ENCODE measurements around the gene IER2. TPM values are rescaled to one million over a fixed set of nuclear protein-coding genes. Genes with fewer than 3 reads are reported as not detected.

Gene IER2
- total and polyA plus RNA-seq, 2 donors (not counting 1 experiment from before 2014, with no cell fraction given): 16.5 to 26.4 TPM

DNA sequence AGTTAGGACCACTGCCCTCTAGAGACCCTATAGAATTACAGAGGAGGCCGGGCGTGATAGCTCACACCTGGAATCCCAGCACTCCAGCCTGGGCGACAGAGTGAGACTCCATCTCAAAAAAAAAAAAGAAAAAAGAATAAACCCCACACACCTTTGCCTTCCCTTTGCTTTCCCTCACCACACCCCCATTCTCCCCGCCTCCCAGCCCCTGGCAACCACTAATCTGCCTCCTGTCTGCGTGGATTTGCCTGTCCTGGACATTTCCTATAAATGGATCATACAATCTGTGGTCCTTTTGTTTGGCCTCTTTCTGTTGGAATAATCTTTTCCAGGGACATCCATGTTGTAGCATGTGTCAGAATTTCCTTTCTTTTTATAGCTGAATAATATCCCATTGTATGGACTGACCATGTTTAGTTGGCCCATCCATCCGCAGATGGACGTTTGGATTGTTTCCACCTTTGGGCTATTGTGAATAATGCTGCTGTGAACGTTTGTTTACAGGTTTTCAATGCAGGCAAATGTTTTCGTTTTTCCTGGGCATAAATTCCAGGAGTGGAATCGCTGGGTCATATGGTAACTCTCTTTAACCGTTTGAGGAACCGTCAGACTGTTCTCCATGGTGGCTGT lies 16.9 kb upstream of the IER2 start:
- Histone ChIP-seq H3K27ac (ENCODE audit: insufficient read depth, low read length) (peak overlapping the region; percentile 6), H3K4me1 (ENCODE audit: control insufficient read depth, extremely low read depth, insufficient read depth, low read length) (no peaks in the 10 kb centered on the region), H3K79me2 (ENCODE audit: control insufficient read depth, insufficient read depth, low read length) (peaks cover 58% of the 10 kb centered on the region), H2AFZ (ENCODE audit: low read length) (no peak overlapping the region), H3K9me3 (ENCODE audit: control insufficient read depth, insufficient read depth, low read depth, low read length) (no peaks in the 10 kb centered on the region), H3K4me2 (ENCODE audit: extremely low read depth, insufficient read depth, low read length) (no peak overlapping the region), H3K4me3 (replicated peaks in 1 of 4; ENCODE audit: control extremely low read depth in 1 of 4, insufficient read depth in 1 of 4, low read depth in 3 of 4, low read length in 4 of 4) (no peak overlapping the region), H3K27me3 (ENCODE audit: control insufficient read depth, insufficient read depth, low read length) (no peaks in the 10 kb centered on the region), H3K36me3 (ENCODE audit: control insufficient read depth, insufficient read depth, low read length) (peaks cover 28% of the 10 kb centered on the region), H3K9ac (ENCODE audit: insufficient read depth, low read length) (no peak overlapping the region), H4K20me1 (ENCODE audit: control insufficient read depth, extremely low read depth, insufficient read depth, low read length) (no peaks in the 10 kb centered on the region)
- no peak for DNase-seq (ENCODE audit: low read depth in 2 of 2)
- TF ChIP-seq, protein P1, sequence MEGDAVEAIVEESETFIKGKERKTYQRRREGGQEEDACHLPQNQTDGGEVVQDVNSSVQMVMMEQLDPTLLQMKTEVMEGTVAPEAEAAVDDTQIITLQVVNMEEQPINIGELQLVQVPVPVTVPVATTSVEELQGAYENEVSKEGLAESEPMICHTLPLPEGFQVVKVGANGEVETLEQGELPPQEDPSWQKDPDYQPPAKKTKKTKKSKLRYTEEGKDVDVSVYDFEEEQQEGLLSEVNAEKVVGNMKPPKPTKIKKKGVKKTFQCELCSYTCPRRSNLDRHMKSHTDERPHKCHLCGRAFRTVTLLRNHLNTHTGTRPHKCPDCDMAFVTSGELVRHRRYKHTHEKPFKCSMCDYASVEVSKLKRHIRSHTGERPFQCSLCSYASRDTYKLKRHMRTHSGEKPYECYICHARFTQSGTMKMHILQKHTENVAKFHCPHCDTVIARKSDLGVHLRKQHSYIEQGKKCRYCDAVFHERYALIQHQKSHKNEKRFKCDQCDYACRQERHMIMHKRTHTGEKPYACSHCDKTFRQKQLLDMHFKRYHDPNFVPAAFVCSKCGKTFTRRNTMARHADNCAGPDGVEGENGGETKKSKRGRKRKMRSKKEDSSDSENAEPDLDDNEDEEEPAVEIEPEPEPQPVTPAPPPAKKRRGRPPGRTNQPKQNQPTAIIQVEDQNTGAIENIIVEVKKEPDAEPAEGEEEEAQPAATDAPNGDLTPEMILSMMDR (conservative IDR thresholded peaks at IDR 0.05 in 1 of 2, IDR thresholded peaks at IDR 0.05 in 1 of 2; ENCODE audit: low read depth in 1 of 2, low read length in 2 of 2): no peak
- no peak for TF ChIP-seq EZH2 (IDR thresholded peaks at IDR 0.05; ENCODE audit: low read length, missing control alignments)

DNA sequence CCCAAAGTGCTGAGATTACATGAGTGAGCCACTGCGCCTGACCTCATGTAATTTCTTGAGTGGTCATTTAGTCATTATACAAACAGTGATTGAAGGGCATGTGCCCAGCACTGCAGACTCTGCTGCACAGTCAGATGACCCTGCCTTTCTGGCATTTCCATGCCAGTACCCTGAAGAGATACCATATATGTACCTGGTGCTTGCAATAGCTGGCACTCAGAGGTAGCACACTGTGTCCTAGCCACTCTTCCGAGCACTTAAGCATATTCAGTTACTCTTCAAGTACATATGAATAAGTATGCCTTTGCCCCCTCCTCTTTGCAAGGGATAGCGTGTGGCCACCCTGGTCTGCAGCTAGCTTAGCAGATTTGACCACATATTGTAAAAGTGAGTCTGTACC lies 15.6 kb upstream of the IER2 start:
- Histone ChIP-seq H3K9me3 (ENCODE audit: control insufficient read depth, insufficient read depth, low read depth, low read length) (no peaks in the 10 kb centered on the region), H2AFZ (ENCODE audit: low read length) (no peak overlapping the region), H3K4me3 (replicated peaks in 1 of 4; ENCODE audit: control extremely low read depth in 1 of 4, insufficient read depth in 1 of 4, low read depth in 3 of 4, low read length in 4 of 4) (no peak overlapping the region), H3K9ac (ENCODE audit: insufficient read depth, low read length) (no peak overlapping the region), H3K36me3 (ENCODE audit: control insufficient read depth, insufficient read depth, low read length) (peaks cover 32% of the 10 kb centered on the region), H4K20me1 (ENCODE audit: control insufficient read depth, extremely low read depth, insufficient read depth, low read length) (no peaks in the 10 kb centered on the region), H3K79me2 (ENCODE audit: control insufficient read depth, insufficient read depth, low read length) (peaks cover 45% of the 10 kb centered on the region), H3K27me3 (ENCODE audit: control insufficient read depth, insufficient read depth, low read length) (no peaks in the 10 kb centered on the region), H3K4me2 (ENCODE audit: extremely low read depth, insufficient read depth, low read length) (no peak overlapping the region), H3K4me1 (ENCODE audit: control insufficient read depth, extremely low read depth, insufficient read depth, low read length) (no peaks in the 10 kb centered on the region), H3K27ac (ENCODE audit: insufficient read depth, low read length) (no peak overlapping the region)
- TF ChIP-seq, protein P1 (conservative IDR thresholded peaks at IDR 0.05 in 1 of 2, IDR thresholded peaks at IDR 0.05 in 1 of 2; ENCODE audit: low read depth in 1 of 2, low read length in 2 of 2): no peak
- no peak for TF ChIP-seq EZH2 (IDR thresholded peaks at IDR 0.05; ENCODE audit: low read length, missing control alignments)
- no peak for DNase-seq (ENCODE audit: low read depth in 2 of 2)

DNA sequence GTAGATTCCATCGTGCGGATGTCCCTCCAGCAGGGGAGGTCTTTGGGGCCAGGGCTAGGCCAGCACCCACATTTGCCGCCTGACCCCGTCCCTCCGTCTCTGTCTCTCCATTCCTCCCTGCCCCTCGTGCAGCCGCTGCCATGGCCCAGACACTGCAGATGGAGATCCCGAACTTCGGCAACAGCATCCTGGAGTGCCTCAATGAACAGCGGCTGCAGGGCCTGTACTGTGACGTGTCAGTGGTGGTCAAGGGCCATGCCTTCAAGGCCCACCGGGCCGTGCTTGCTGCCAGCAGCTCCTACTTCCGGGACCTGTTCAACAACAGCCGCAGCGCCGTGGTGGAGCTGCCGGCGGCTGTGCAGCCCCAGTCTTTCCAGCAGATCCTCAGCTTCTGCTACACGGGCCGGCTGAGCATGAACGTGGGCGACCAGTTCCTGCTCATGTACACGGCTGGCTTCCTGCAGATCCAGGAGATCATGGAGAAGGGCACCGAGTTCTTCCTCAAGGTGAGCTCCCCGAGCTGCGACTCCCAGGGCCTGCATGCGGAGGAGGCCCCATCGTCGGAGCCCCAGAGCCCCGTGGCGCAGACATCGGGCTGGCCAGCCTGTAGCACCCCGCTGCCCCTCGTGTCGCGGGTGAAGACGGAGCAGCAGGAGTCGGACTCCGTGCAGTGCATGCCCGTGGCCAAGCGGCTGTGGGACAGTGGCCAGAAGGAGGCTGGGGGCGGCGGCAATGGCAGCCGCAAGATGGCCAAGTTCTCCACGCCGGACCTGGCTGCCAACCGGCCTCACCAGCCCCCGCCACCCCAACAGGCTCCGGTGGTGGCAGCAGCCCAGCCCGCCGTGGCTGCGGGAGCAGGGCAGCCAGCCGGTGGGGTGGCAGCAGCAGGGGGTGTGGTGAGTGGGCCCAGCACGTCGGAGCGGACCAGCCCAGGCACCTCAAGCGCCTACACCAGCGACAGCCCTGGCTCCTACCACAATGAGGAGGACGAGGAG lies 14.8 kb upstream of the IER2 start:
- H3K79me2 ChIP-seq (ENCODE audit: control insufficient read depth, insufficient read depth, low read length): peaks cover 38% of the 10 kb centered on the region
- no peaks in the 10 kb centered on the region for H4K20me1 ChIP-seq (ENCODE audit: control insufficient read depth, extremely low read depth, insufficient read depth, low read length)
- no peak for DNase-seq (ENCODE audit: low read depth in 2 of 2)

More for the DNA sequence above, 14.8 kb upstream of the IER2 start:
- no peak overlapping the region for H3K9ac ChIP-seq (ENCODE audit: insufficient read depth, low read length)
- H3K4me2 ChIP-seq (ENCODE audit: extremely low read depth, insufficient read depth, low read length): no peak overlapping the region
- H3K27ac ChIP-seq (ENCODE audit: insufficient read depth, low read length): no peak overlapping the region
- H3K4me3 ChIP-seq (replicated peaks in 1 of 4; ENCODE audit: control extremely low read depth in 1 of 4, insufficient read depth in 1 of 4, low read depth in 3 of 4, low read length in 4 of 4): no peak overlapping the region
- H2AFZ ChIP-seq (ENCODE audit: low read length): no peak overlapping the region
- no peak for TF ChIP-seq EZH2 (IDR thresholded peaks at IDR 0.05; ENCODE audit: low read length, missing control alignments)
- TF ChIP-seq, protein P1 (conservative IDR thresholded peaks at IDR 0.05 in 1 of 2, IDR thresholded peaks at IDR 0.05 in 1 of 2; ENCODE audit: low read depth in 1 of 2, low read length in 2 of 2): no peak
- peaks cover 32% of the 10 kb centered on the region for H3K36me3 ChIP-seq (ENCODE audit: control insufficient read depth, insufficient read depth, low read length)
- H3K9me3 ChIP-seq (ENCODE audit: control insufficient read depth, insufficient read depth, low read depth, low read length): no peaks in the 10 kb centered on the region
- H3K4me1 ChIP-seq (ENCODE audit: control insufficient read depth, extremely low read depth, insufficient read depth, low read length): no peaks in the 10 kb centered on the region
- H3K27me3 ChIP-seq (ENCODE audit: control insufficient read depth, insufficient read depth, low read length): no peaks in the 10 kb centered on the region

Measured in fibroblast of lung (primary cell).